ENCODE data around the gene CSPG4. TPM values are rescaled to one million over a fixed set of nuclear protein-coding genes. Genes with fewer than 3 reads are reported as not detected.

Gene CSPG4
- total RNA-seq, 4 donors from 2014 or later, result 29.9 to 144 (median 49.7) TPM

DNA sequence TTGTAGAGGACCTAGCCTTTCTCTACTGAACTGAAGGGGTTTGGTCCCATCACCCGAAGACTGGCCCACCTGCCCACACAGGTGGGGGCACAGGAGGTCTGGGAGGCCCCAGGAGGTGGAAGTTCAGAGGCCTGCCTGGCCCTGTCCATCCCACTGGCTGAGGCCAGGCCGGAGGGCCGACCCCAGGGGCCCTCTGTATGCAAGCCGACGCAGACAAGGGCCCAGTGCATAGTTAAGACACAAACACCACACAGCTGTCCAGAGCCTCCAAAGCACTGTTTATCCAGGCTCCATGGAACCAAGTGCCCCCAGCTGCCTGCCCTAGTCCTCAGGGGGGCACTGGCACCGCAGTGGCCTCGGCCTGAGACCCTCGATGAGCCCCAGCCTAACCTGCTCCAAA, 38.3 kb downstream of the CSPG4 start:
- TF ChIP-seq, protein P1, sequence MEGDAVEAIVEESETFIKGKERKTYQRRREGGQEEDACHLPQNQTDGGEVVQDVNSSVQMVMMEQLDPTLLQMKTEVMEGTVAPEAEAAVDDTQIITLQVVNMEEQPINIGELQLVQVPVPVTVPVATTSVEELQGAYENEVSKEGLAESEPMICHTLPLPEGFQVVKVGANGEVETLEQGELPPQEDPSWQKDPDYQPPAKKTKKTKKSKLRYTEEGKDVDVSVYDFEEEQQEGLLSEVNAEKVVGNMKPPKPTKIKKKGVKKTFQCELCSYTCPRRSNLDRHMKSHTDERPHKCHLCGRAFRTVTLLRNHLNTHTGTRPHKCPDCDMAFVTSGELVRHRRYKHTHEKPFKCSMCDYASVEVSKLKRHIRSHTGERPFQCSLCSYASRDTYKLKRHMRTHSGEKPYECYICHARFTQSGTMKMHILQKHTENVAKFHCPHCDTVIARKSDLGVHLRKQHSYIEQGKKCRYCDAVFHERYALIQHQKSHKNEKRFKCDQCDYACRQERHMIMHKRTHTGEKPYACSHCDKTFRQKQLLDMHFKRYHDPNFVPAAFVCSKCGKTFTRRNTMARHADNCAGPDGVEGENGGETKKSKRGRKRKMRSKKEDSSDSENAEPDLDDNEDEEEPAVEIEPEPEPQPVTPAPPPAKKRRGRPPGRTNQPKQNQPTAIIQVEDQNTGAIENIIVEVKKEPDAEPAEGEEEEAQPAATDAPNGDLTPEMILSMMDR (IDR thresholded peaks at IDR 0.05), result no peak

GRCh38 chr15:75673426-75674235, 39.0 kb downstream of the CSPG4 start:
- TF ChIP-seq, protein P1 (IDR thresholded peaks at IDR 0.05), result no peak
- DNase-seq (ENCODE audit: low spot score) (peak; percentile 53), ATAC-seq (ENCODE audit: low FRiP score) (peak; percentile 68)

More for the DNA sequence above, 38.3 kb downstream of the CSPG4 start:
- no peak for DNase-seq (ENCODE audit: low spot score)
- ATAC-seq (ENCODE audit: low FRiP score), result no peak

DNA sequence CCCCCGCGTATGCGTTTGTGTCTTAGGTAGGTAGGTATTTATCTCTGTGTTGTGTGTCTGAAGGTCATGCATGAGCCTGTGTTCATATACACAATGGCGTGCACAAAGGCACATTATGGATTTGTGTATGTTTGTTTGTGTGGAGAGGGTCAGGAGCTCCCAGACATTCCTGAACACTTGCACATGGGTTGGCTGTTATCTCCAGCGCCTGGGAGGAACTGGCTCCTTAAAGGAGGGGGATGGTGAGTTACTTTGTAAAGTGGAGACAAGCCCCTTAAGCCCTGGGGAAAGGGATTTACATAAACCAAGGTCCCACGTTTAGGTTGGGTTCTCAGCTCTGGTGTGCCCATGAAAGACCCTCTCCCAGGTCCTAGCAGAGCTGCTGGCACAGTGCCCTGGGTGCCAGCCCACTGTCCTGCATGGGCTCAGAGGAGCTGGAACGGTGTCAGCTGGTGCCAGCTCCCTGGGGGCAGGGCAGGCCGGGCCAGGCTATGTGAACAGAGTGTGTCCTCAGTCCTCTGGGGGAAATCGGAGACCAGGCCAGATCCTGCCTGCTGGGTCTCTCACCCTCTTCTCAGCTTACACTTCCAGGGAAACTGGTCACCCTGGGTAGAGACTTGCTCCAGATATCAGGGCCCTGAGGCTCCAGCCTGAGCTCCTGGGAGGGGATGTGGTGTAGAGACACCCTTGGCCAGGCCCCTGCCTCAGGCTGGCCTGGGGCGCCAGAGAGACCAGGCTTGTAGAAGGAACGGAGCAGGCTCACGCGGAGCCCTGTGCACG, 39.8 kb downstream of the CSPG4 start:
- no peak for DNase-seq (ENCODE audit: low spot score)
- TF ChIP-seq, protein P1 (IDR thresholded peaks at IDR 0.05), result no peak
- ATAC-seq (ENCODE audit: low FRiP score), result peak; percentile 42

DNA sequence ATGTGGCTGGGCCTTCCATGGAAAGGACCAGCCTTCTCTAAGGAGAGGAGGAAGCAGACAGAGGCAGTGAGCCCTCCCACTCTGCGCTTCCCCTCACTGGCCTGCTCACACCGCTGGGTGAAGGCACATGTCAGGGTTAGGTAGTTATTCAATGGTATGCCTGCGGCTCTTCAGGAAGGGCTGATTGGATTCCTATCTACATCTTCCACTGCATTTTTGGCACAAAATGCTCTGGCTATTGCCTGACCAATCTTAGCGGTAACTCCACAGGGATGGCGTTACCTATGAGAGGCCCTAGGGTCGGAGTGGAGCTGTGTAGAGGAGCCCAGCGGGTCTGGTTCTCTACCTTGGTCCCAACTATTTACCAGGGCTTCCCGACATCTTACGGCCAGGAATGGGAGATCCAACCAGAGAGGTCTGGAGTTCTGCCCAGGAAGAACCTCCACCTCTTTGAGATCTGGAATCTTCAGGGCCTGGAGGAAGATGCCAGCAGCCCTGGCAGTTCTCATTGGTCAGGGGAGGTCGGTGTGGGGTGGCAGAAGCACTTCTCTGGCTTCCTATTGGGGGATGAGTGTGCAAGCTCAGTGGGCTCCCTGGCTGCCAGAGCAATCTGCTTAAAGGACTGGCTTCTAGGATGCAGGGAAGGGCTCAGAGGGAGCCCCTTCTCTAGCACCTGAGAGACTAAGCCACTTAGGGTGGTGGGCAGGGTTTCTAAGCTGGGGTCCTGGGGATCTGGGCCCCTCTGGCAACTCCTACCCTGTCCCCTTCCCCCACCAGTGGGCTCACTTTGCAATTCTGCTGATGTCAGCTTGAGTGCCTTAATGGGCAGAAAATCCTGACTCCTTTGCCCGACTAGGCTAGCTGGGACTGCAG, 40.7 kb downstream of the CSPG4 start:
- ATAC-seq (ENCODE audit: low FRiP score) (no peak), DNase-seq (ENCODE audit: low spot score) (no peak)
- TF ChIP-seq, protein P1 (IDR thresholded peaks at IDR 0.05), result no peak

DNA sequence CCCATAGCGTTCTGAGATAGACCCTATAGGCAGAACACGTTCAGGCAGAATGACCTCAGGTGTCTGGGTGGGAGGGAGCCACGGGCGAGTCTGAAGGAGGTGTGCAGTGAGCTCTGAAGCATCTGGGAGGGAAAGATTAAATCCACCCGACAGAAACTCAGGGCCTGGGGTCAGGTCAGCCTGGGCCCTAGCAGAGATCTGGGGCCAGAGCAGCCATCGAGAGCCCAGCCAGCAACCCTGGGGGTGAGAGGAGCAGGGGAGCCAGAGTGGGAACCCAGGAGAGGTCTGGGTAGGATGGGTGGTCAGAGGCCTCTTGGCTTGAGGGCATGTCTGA, 42.8 kb downstream of the CSPG4 start:
- ATAC-seq (ENCODE audit: low FRiP score), result no peak

GRCh38 chr15:75669191-75669878, 43.3 kb downstream of the CSPG4 start:
- ATAC-seq (ENCODE audit: low FRiP score) (peak; percentile 17), DNase-seq (ENCODE audit: low spot score) (no peak)
- TF ChIP-seq, protein P1 (IDR thresholded peaks at IDR 0.05), result no peak

More for the DNA sequence above, 42.8 kb downstream of the CSPG4 start:
- no peak for DNase-seq (ENCODE audit: low spot score)
- TF ChIP-seq, protein P1 (IDR thresholded peaks at IDR 0.05), result no peak
